Upper lobe of left lung (tissue), 6 donors: ENCODE results near the gene TNS3. TPM values are rescaled to one million over a fixed set of nuclear protein-coding genes. Genes with fewer than 3 reads are reported as not detected.
"Not testable (repeated sequence)": the region's sequence is repeated elsewhere in the genome, so short reads cannot be mapped to it uniquely, and the experiment has no call there.

Source experiments
- ATAC-seq, 2 donors: fragments of 200-7000 bp; cut with Tn5 transposase; one replicate each; pipeline ENCODE4 v1.9.1; 2022; ENCODE audit warnings: mild to moderate bottlenecking in 2 of 2, moderate library complexity in 2 of 2; ENCODE audit not compliant: low FRiP score in 2 of 2
- DNase-seq, 2 donors: peaks; one replicate each; pipeline ENCODE4 v3.0.0-alpha.2; 2019 to 2020
- H3K27ac ChIP-seq, 4 donors: fragments of 200-600 bp; sonication (generic); one replicate each; pipeline ENCODE4 v1.5.1; 2016 to 2019
- H3K27me3 ChIP-seq, 4 donors: fragments of 200-600 bp; sonication (generic); one replicate each; pipeline ENCODE4 v1.5.1; 2017 to 2019
- H3K36me3 ChIP-seq, 4 donors: fragments of 200-600 bp; sonication (generic); one replicate each; pipeline ENCODE4 v1.5.1; 2016 to 2019
- H3K4me1 ChIP-seq, 4 donors: fragments of 200-600 bp; sonication (generic); one replicate each; pipeline ENCODE4 v1.5.1; 2018 to 2019
- H3K4me3 ChIP-seq, 4 donors: fragments of 200-600 bp; sonication (generic); one replicate each; pipeline ENCODE4 v1.5.1; 2017 to 2019; ENCODE audit warnings: mild to moderate bottlenecking in 2 of 4, moderate library complexity in 1 of 4
- H3K9me3 ChIP-seq, 4 donors: fragments of 200-600 bp; sonication (generic); one replicate each; pipeline ENCODE4 v1.5.1; 2018 to 2019
- CTCF ChIP-seq, 6 experiments: fragments of 450-650 bp in 4 of 6; fragments of 200-600 bp in 2 of 6; sonication (generic) in 2 of 6; IDR thresholded peaks; one replicate each; pipeline ENCODE4 v1.5.1; 2016 to 2019; ENCODE audit warnings: antibody characterized with exemption in 6 of 6
- EP300 ChIP-seq, 4 donors: sonication (generic); formaldehyde crosslinking; IDR thresholded peaks; one replicate each; pipeline ENCODE4 v1.5.1; 2017; ENCODE audit warnings: antibody characterized with exemption in 4 of 4, control low read depth in 2 of 4
- POLR2A ChIP-seq, 4 donors: fragments of 450-650 bp; IDR thresholded peaks; one replicate each; pipeline ENCODE4 v1.5.1; 2016 to 2017; ENCODE audit warnings: antibody characterized with exemption in 4 of 4, mild to moderate bottlenecking in 2 of 4
- POLR2AphosphoS5 ChIP-seq, 2 donors: sonication (generic); formaldehyde crosslinking; IDR thresholded peaks; one replicate each; pipeline ENCODE4 v1.5.1; 2017; ENCODE audit warnings: antibody characterized with exemption in 2 of 2
- WGBS, 2 donors: methylation state at CpG; one replicate each; pipeline ENCODE4 v1.1.5; 2017 to 2018; 5-methylcytosine and 5-hydroxymethylcytosine counted together
- total RNA-seq, 6 donors: library from RNA; depleted of rRNA in 4 of 6; stranded (reverse); fragments of >200 nt in 4 of 6; gene quantifications; one replicate each; pipeline versions ENCODE4 v1.1.0 to v1.2.1, GENCODE V29; 2016 to 2021
- donor health status: DM: no; HTN: no; CAD: no; lungs with moderate emphysema.
- donor health status: DM: no; HTN: yes; CAD: no; lungs with severe emphysema.

TNS3 gene
- total RNA-seq, 6 donors from 2014 or later: 90.6 to 266 (median 143) TPM

GRCh38 chr7:47444376-47445098 lies 137.4 kb downstream of the TNS3 start:
- no peak for TF ChIP-seq POLR2A (IDR thresholded peaks at IDR 0.05)
- TF ChIP-seq CTCF (IDR thresholded peaks at IDR 0.05): peak; percentile 31 to 65 (median 52)
- no peak for TF ChIP-seq EP300 (IDR thresholded peaks at IDR 0.05)
- TF ChIP-seq POLR2AphosphoS5 (IDR thresholded peaks at IDR 0.05): no peak
- H3K27ac ChIP-seq: peak overlapping the region in 2 of 4 donors; percentile 16 to 49
- H3K4me1 ChIP-seq: peaks cover 10 to 33% (median 15%) of the 10 kb centered on the region in 4 donors
- no peaks in the 10 kb centered on the region for H3K9me3 ChIP-seq
- ATAC-seq: peak in 1 of 2 donors; percentile 29
- H3K4me3 ChIP-seq: no peak overlapping the region
- H3K27me3 ChIP-seq: no peaks in the 10 kb centered on the region
- 71 to 83% methylated on average over 14 of the region's 14 CpGs for WGBS, 2 donors
- no peak for DNase-seq
- H3K36me3 ChIP-seq: peaks cover 0 to 4% (median under 1%) of the 10 kb centered on the region in 4 donors

- DNase-seq: no peak
- no peaks in the 10 kb centered on the region for H3K9me3 ChIP-seq
- H3K27ac ChIP-seq: peak overlapping the region in 2 of 4 donors; percentile 13 to 40
- no peak for ATAC-seq
- TF ChIP-seq POLR2AphosphoS5 (IDR thresholded peaks at IDR 0.05): no peak
- TF ChIP-seq CTCF (IDR thresholded peaks at IDR 0.05): no peak
- no peak for TF ChIP-seq EP300 (IDR thresholded peaks at IDR 0.05)
- TF ChIP-seq POLR2A (IDR thresholded peaks at IDR 0.05): no peak
- WGBS, 2 donors: 80% methylated on average over 6 to 8 of the region's 8 CpGs
- peaks cover 0 to 19% (median 8%) of the 10 kb centered on the region in 4 donors for H3K36me3 ChIP-seq
- H3K27me3 ChIP-seq: no peaks in the 10 kb centered on the region
- no peak overlapping the region for H3K4me3 ChIP-seq
- H3K4me1 ChIP-seq: peaks cover 10 to 33% (median 15%) of the 10 kb centered on the region in 4 donors
Observed at GRCh38 chr7:47443049-47443448, 138.9 kb downstream of the TNS3 start.

- WGBS, 2 donors: 83 to 85% methylated on average over 4 of the region's 4 CpGs
- no peaks in the 10 kb centered on the region for H3K27me3 ChIP-seq
- peaks cover 0 to 20% (median 8%) of the 10 kb centered on the region in 4 donors for H3K36me3 ChIP-seq
- TF ChIP-seq POLR2A (IDR thresholded peaks at IDR 0.05): no peak
- no peak for TF ChIP-seq POLR2AphosphoS5 (IDR thresholded peaks at IDR 0.05)
- TF ChIP-seq EP300 (IDR thresholded peaks at IDR 0.05): no peak
- no peak for TF ChIP-seq CTCF (IDR thresholded peaks at IDR 0.05)
- peak overlapping the region in 1 of 4 donors; percentile 13 for H3K27ac ChIP-seq
- H3K4me3 ChIP-seq: no peak overlapping the region
- H3K9me3 ChIP-seq: no peaks in the 10 kb centered on the region
- ATAC-seq (no peak), DNase-seq (no peak)
- H3K4me1 ChIP-seq: peaks cover 10 to 33% (median 15%) of the 10 kb centered on the region in 4 donors
Observed at GRCh38 chr7:47442605-47442865, 139.4 kb downstream of the TNS3 start.

GRCh38 chr7:47441796-47442604 lies 139.9 kb downstream of the TNS3 start:
- H3K9me3 ChIP-seq: no peaks in the 10 kb centered on the region
- WGBS, 2 donors: 74 to 75% methylated on average over 7 to 11 of the region's 11 CpGs
- peaks cover 10 to 31% (median 15%) of the 10 kb centered on the region in 4 donors for H3K4me1 ChIP-seq
- peaks cover 0 to 20% (median 8%) of the 10 kb centered on the region in 4 donors for H3K36me3 ChIP-seq
- ATAC-seq (no peak), DNase-seq (no peak)
- TF ChIP-seq POLR2A (IDR thresholded peaks at IDR 0.05) (no peak), CTCF (IDR thresholded peaks at IDR 0.05) (no peak), EP300 (IDR thresholded peaks at IDR 0.05) (no peak), POLR2AphosphoS5 (IDR thresholded peaks at IDR 0.05) (no peak)
- no peak overlapping the region for H3K4me3 ChIP-seq
- H3K27ac ChIP-seq: no peak overlapping the region
- no peaks in the 10 kb centered on the region for H3K27me3 ChIP-seq

- 73 to 92% methylated on average over 8 of the region's 8 CpGs for WGBS, 2 donors
- H3K9me3 ChIP-seq, ATAC-seq, H3K27ac ChIP-seq, H3K4me3 ChIP-seq, H3K27me3 ChIP-seq, DNase-seq: not testable (repeated sequence)
- H3K36me3 ChIP-seq: peaks cover 0 to 20% (median 8%) of the 10 kb centered on the region in 4 donors
- peaks cover 10 to 21% (median 15%) of the 10 kb centered on the region in 4 donors for H3K4me1 ChIP-seq
Observed at GRCh38 chr7:47441048-47441447, 140.9 kb downstream of the TNS3 start.
